ENCODE results near the gene TRIM7. TPM values are rescaled to one million over a fixed set of nuclear protein-coding genes. Genes with fewer than 3 reads are reported as not detected.
A peak's percentile ranks its signal among the peaks of the same experiment; 100 is the strongest.
"Not testable (repeated sequence)": the region's sequence is repeated elsewhere in the genome, so short reads cannot be mapped to it uniquely, and the experiment has no call there.

Gene TRIM7
- total RNA-seq, 1 donor from 2014 or later = 2.7 TPM

DNA sequence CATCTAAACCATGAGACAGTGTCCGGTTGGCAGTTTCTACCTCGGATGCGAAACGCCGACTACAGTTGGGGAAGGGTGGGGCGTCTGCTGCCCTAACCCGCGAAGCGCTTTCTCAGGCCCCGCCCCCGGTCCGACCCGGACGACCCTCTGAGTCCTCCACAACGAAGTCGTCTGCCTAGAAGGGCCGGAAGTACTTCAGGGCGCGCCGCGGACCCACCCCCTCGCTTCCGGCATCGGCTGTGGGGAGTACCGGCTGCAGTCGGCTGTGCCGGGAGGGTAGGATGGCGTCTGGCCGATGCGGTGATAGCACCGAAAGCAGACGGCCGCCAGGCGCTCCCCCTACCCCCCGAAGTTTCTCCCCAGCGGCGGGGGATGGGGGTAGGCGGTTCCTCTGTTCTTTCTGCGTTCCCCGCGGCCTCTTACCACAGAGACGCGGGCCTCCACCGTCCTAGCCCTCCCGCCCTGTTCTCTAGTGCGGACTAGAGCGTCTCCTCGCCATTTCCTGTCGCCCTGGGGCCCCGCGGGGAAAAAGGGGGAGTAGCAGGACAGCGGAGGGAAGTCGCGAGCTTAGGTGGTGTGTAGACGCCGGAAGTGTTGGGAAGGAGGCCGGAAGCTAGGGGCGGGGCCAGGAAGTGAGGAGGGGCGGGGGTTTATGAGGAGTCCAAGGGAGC, 18.2 kb upstream of the TRIM7 start, which contains the start of gene TRIM41:
TSS of gene TRIM41 (plus strand) at position 224 of the 671 bp plus-strand sequence. CDS start 719 bp downstream, outside the sequence.
- Mint-ChIP-seq H3K27me3 (peaks cover 5% of the 10 kb centered on the region), H3K27ac (peak within 1 kb of the TSS; percentile 99), H3K36me3 (ENCODE audit: low read depth) (peaks cover 18% of the 10 kb centered on the region), H3K9me3 (peaks cover 5% of the 10 kb centered on the region), H3K4me3 (peak within 1 kb of the TSS; percentile 98), H3K4me1 (peaks cover 53% of the 10 kb centered on the region)
- DNase-seq = peak; percentile 99
- intact Hi-C loops (cut with micrococcal nuclease) = loop anchor here (1.0 to 2.0 kb wide), 5 partner anchors 20 to 420 kb away; partner anchors contain the start of genes MGAT1, RACK1 and TRIM52

- peak overlapping the region; percentile 99 for H3K27ac Mint-ChIP-seq
- peak overlapping the region; percentile 98 for H3K4me3 Mint-ChIP-seq
- H3K4me1 Mint-ChIP-seq = peaks cover 58% of the 10 kb centered on the region
- intact Hi-C loops (cut with micrococcal nuclease) = loop anchor here (1.0 to 2.0 kb wide), 7 partner anchors 15 to 420 kb away; partner anchors contain the start of genes MGAT1, RACK1 and TRIM52
- no peak for DNase-seq
- peaks cover 19% of the 10 kb centered on the region for H3K36me3 Mint-ChIP-seq (ENCODE audit: low read depth)
- peaks cover 5% of the 10 kb centered on the region for H3K27me3 Mint-ChIP-seq
- H3K9me3 Mint-ChIP-seq = peaks cover 5% of the 10 kb centered on the region
Measured at GRCh38 chr5:181222630-181223057, 17.6 kb upstream of the TRIM7 start.

DNA sequence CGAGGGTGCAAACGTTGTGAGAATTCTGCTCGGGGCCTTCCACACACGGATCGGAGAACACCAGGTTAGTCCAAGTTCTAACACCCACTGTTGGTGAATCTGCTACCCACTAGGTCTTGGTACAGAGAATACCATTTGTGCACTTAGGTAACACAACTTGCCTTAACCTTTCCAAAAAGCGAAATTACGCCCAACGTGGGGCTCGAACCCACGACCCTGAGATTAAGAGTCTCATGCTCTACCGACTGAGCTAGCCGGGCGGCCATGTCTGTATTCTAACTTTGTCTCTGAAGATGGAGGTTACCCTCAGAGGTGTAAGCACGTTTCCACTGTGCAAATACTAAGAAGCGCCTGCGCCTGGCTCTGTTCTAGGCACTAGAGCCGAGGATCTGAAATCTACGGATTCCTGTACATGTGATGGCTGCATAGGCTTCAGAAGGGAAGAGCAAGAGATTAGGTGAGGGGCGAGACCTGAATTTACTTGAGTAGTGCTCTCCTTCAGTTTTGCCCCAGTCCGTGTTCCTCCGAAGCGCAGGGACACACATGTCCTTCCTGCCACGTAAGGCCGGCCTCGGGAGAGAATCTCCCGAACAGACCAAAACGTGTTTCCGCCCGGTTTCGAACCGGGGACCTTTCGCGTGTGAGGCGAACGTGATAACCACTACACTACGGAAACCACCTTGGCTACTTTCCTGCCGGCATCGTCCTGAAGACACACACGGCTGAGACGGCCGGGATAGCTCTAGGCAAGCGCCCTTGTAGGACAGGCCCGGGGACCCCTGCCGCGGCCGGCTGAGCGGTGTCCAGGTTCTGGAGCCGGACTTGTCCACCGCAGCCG, 17.0 kb upstream of the TRIM7 start:
- peaks cover 5% of the 10 kb centered on the region for H3K9me3 Mint-ChIP-seq
- peak overlapping the region; percentile 99 for H3K27ac Mint-ChIP-seq
- peak; percentile 99 for DNase-seq
- H3K36me3 Mint-ChIP-seq (ENCODE audit: low read depth) = peaks cover 19% of the 10 kb centered on the region
- peaks cover 62% of the 10 kb centered on the region for H3K4me1 Mint-ChIP-seq
- peak overlapping the region; percentile 98 for H3K4me3 Mint-ChIP-seq
- peaks cover 5% of the 10 kb centered on the region for H3K27me3 Mint-ChIP-seq
- intact Hi-C loops (cut with micrococcal nuclease) = loop anchor here (1.0 to 2.0 kb wide), 5 partner anchors 15 to 419 kb away; partner anchors contain the start of gene MGAT1

DNA sequence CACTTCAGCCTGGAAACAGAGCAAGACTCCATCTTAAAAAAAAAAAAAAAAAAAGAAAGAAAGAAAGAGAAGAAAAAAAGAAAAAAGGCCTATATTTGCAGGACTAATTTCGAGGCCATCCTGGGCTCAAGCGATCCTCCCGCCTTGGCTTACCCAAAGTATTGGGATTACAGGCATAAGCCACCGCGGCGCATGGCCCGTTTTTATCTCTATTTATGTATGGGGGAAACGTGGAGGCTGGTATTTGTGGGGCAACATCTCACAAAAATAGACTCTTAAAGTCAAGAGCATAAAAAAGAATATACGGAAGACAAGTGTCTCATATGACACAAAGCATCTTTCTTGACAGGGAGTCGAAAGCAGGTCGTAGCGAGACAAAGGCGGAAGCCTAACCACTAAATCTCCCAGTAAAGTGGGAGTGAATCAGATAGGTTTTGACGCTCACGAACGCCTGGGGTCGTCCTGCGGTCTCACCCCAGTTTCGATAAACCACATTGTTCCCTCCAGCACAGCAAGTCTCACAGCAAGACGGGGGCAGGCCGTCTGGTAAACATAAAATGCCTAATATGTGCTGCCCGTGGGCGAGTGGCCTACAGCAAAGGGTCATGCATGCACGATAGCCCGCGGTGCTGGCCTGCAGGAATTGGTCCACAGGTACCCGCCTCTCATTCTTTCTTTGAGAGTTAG, 16.3 kb upstream of the TRIM7 start:
- DNase-seq = peak; percentile 84
- peaks cover 5% of the 10 kb centered on the region for H3K27me3 Mint-ChIP-seq
- peak overlapping the region; percentile 99 for H3K27ac Mint-ChIP-seq
- peaks cover 19% of the 10 kb centered on the region for H3K36me3 Mint-ChIP-seq (ENCODE audit: low read depth)
- peaks cover 5% of the 10 kb centered on the region for H3K9me3 Mint-ChIP-seq
- H3K4me1 Mint-ChIP-seq = peaks cover 61% of the 10 kb centered on the region
- peak overlapping the region; percentile 98 for H3K4me3 Mint-ChIP-seq
- intact Hi-C loops (cut with micrococcal nuclease) = no loop called here

DNA sequence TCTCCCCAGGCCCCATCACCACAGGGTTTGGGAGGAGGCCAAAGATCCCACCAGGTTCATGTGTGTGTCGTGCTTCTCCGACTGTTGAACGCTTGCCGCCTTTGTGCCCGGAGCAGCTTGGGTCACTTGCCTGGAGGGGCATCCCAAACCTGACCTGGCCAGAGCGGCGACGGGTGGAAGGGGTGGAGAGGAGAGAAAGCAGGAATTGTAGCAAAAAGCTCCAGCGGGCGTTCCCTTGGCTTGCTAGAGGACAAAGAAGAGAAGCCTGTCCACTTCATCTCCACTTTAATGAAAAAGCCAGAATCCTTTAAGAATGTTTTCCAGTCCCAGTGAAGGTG, 15.2 kb upstream of the TRIM7 start:
- H3K9me3 Mint-ChIP-seq = peaks cover 5% of the 10 kb centered on the region
- H3K27ac Mint-ChIP-seq = peak overlapping the region; percentile 74
- intact Hi-C loops (cut with micrococcal nuclease) = no loop called here
- H3K4me1 Mint-ChIP-seq = peaks cover 56% of the 10 kb centered on the region
- peaks cover 5% of the 10 kb centered on the region for H3K27me3 Mint-ChIP-seq
- H3K36me3 Mint-ChIP-seq (ENCODE audit: low read depth) = peaks cover 19% of the 10 kb centered on the region
- DNase-seq = no peak
- peak overlapping the region; percentile 60 for H3K4me3 Mint-ChIP-seq

DNA sequence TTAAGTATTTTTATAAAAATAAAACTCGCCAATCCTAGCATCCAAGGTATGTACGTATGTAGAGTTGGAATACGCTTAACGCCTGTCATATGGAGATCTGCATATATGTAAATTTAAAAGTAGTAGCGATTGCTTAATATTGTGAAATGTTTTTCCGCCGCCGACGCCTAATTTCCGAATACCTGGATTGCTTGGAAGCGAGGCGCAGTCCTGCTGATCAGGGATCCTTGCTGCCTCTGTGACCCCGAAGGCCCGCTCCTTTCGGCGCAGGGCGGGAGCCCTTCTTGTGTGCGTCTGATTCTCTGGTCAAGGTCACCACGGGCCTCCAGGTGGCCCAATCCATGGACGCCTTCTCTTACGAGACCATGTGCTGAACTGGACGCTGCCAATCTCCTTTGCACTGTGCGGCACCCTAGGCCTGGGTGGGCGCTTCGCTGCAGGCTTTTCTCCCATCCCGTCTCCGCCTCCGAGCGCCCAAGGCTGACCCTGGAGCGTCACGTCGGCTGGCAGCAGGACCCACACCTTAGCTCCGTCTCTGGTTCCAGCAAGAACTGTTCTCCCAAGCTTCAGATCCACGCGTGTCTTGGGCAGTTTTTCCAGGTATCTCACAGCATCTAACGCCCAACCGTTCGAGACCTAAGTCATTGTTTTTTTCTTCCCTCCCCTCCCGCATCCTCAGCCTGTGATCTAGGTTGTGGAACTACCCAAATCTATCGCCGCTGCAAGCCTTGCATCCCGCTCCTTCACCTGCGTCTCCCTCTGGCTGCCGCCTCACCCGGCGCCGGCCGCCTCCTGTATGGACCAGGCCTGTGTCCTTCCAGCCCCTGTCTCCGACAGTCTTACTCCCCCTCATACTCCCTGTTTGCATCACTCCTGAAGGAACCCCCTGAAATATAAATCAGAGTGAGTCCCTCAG, 14.5 kb upstream of the TRIM7 start:
- Mint-ChIP-seq H3K27ac (peak overlapping the region; percentile 74), H3K36me3 (ENCODE audit: low read depth) (peaks cover 16% of the 10 kb centered on the region)

GRCh38 chr5:181218795-181219124, 13.8 kb upstream of the TRIM7 start:
- H3K4me3 Mint-ChIP-seq = peak overlapping the region; percentile 89
- H3K9me3 Mint-ChIP-seq = peaks cover 5% of the 10 kb centered on the region
- peaks cover 10% of the 10 kb centered on the region for H3K36me3 Mint-ChIP-seq (ENCODE audit: low read depth)
- H3K27me3 Mint-ChIP-seq = peaks cover 5% of the 10 kb centered on the region
- peak overlapping the region; percentile 91 for H3K27ac Mint-ChIP-seq
- H3K4me1 Mint-ChIP-seq = peaks cover 44% of the 10 kb centered on the region
- no peak for DNase-seq
- intact Hi-C loops (cut with micrococcal nuclease) = loop anchor here (1.0 kb wide), 2 partner anchors 11 to 415 kb away; no protein-coding TSS in a partner anchor

More for the DNA sequence above, 14.5 kb upstream of the TRIM7 start:
- Mint-ChIP-seq H3K4me3 (peak overlapping the region; percentile 60), H3K9me3 (peaks cover 5% of the 10 kb centered on the region), H3K27me3 (peaks cover 5% of the 10 kb centered on the region), H3K4me1 (peaks cover 51% of the 10 kb centered on the region)
- intact Hi-C loops (cut with micrococcal nuclease) = no loop called here
- no peak for DNase-seq

GRCh38 chr5:181217803-181218062, 12.7 kb upstream of the TRIM7 start:
- DNase-seq = peak; percentile 83
- intact Hi-C loops (cut with micrococcal nuclease) = loop anchor here (1.0 to 2.0 kb wide), 3 partner anchors 10 to 414 kb away; no protein-coding TSS in a partner anchor
- peaks cover 6% of the 10 kb centered on the region for H3K36me3 Mint-ChIP-seq (ENCODE audit: low read depth)
- H3K4me3 Mint-ChIP-seq = peak overlapping the region; percentile 89
- peaks cover 10% of the 10 kb centered on the region for H3K27me3 Mint-ChIP-seq
- H3K27ac Mint-ChIP-seq = peak overlapping the region; percentile 91
- H3K9me3 Mint-ChIP-seq = peaks cover 5% of the 10 kb centered on the region
- H3K4me1 Mint-ChIP-seq = peaks cover 43% of the 10 kb centered on the region

DNA sequence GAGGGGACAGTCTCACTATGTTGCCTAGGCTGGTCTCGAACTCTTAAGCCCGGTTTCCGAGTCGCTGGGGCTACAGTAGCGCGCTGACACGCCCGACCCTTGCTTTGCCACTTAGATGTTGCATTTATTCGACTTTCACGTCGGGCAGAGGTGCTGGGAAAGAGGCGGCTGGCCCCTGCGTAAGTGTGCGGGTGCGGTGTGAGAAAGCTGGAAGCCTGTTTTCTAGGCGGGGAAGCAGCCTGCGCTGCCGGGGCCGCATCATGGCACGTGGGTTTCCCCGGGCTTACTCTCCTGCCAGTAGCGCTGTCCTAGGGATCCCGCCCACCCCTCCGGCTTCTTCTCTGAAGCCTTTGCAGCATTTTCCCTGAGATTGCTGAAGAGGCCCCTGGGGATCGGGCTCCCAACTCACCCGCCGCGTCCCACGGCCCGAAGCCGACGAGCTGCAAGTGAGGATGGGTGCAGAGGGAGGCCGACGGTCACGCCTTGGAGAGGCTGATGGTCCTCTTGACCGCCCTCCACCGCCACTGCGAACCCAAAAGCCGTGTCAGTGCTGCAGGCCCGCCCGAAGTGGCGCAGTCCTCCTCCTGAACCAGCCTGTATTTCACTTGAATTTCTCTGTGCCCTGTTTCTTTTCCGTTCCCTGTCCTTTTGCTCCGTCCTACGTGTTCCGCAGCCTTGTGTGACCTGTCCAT, 12.3 kb upstream of the TRIM7 start:
- peaks cover 40% of the 10 kb centered on the region for H3K4me1 Mint-ChIP-seq

DNA sequence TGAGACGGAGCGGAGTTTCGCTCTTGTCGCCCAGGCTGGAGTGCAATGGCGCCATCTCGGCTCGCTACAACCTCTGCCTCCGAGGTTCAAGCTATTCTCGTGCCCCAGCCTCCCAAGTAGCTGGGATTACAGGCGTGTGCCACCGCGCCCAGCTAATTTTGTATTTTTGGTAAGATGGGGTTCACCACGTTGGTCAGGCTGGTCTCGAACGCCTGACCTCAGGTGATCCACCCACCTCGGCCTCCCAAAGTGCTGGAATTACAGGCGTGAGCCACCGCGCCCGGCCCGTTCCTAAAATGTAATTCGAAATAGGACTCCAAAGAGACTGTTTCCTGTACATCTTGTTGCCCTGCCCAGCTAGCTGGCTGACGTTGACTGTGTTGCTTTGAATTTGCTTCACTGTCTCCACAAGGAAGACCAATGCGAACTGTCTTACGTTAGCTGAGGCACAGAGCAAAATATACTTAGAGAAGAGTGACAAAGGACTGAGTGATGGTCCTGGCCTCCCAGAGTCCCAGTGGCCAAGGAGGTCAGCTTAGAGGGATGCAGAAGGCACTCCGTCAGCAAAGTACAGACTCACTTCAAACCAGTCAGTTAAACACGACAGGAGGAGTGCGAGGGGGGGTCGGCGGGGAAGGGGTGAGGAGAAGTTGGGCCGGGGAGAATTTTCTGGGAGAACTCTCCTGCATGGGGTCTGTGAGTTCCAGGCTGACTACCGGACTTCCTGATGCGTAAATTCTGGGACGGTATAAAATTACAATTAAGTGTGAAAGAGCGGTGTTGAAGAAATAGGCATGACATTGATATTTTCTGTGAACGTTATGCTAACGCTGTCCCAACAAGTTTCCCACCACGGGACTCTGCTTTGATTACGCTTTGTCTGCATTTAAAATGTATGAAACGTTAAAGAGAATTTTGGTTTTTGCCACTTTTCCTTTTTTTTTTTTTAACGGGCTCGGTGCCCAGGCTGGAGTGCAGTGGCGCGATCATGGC, 11.3 kb upstream of the TRIM7 start:
- Mint-ChIP-seq H3K27ac (peak overlapping the region; percentile 71), H3K36me3 (ENCODE audit: low read depth) (peaks cover 1% of the 10 kb centered on the region), H3K4me1 (peaks cover 30% of the 10 kb centered on the region), H3K4me3 (peak overlapping the region; percentile 89), H3K9me3 (no peaks in the 10 kb centered on the region), H3K27me3 (peaks cover 5% of the 10 kb centered on the region)
- intact Hi-C loops (cut with micrococcal nuclease) = loop anchor here (2.0 kb wide), 1 partner anchor 45 kb away; no protein-coding TSS in a partner anchor
- peak; percentile 82 for DNase-seq

More for the DNA sequence above, 12.3 kb upstream of the TRIM7 start:
- intact Hi-C loops (cut with micrococcal nuclease) = loop anchor here (2.0 kb wide), 1 partner anchor 46 kb away; no protein-coding TSS in a partner anchor
- H3K36me3 Mint-ChIP-seq (ENCODE audit: low read depth) = peaks cover 6% of the 10 kb centered on the region
- peak; percentile 85 for DNase-seq
- peak overlapping the region; percentile 91 for H3K27ac Mint-ChIP-seq
- H3K4me3 Mint-ChIP-seq = peak overlapping the region; percentile 89
- H3K9me3 Mint-ChIP-seq = peaks cover 5% of the 10 kb centered on the region
- H3K27me3 Mint-ChIP-seq = peaks cover 10% of the 10 kb centered on the region

DNA sequence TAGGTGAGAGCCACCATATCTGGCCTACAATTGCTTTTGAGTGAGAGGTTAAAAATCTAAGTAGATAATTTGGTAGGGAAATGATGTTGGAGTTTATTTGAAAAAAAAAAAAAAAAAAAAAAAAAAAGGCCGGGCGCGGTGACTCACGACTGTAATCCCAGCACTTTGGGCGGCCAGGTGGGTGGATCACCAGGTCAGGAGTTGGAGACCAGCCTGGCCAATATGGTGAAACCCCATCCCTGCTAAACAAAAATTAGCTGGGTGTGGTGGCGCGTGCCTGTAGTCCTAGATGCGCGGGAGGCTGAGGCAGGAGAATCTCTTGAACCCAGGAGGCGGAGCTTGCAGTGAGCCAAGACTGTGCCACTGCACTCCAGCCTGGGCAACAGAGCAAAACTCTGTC, 9.3 kb upstream of the TRIM7 start:
- H3K4me3 Mint-ChIP-seq; intact Hi-C loops (cut with micrococcal nuclease); H3K36me3 Mint-ChIP-seq (ENCODE audit: low read depth); H3K9me3 Mint-ChIP-seq; H3K27ac Mint-ChIP-seq; DNase-seq; H3K27me3 Mint-ChIP-seq: not testable (repeated sequence)
- peaks cover 21% of the 10 kb centered on the region for H3K4me1 Mint-ChIP-seq

Data from activated CD4-positive, alpha-beta T cell treated with anti-CD3 and anti-CD28 coated beads, Interleukin-2, amount 10 ng/mL, durations not matched to agents 24 days and 14 days (primary cell).